Right renal cortex interstitium (tissue), 3 donors: ENCODE results near the gene GALNT7. TPM values are rescaled to one million over a fixed set of nuclear protein-coding genes. Genes with fewer than 3 reads are reported as not detected.
"Not testable (repeated sequence)": the region's sequence is repeated elsewhere in the genome, so short reads cannot be mapped to it uniquely, and the experiment has no call there.

Experiments
- DNase-seq, 3 donors: peaks; one replicate each; pipeline ENCODE4 v3.0.0-alpha.2; 2013; ENCODE audit warnings: low read depth in 3 of 3, low spot score in 2 of 3
- polyA plus RNA-seq, 3 donors: library from polyadenylated mRNA; unstranded; fragments of 120-200 nt; gene quantifications; one replicate each; pipeline ENCODE4 v1.2.1, GENCODE V29; 2013; ENCODE audit not compliant: insufficient read length in 3 of 3

Gene GALNT7
- polyA plus RNA-seq, result 10 to 100 TPM; 33.6 to 38.0 (median 37.1) TPM

DNA sequence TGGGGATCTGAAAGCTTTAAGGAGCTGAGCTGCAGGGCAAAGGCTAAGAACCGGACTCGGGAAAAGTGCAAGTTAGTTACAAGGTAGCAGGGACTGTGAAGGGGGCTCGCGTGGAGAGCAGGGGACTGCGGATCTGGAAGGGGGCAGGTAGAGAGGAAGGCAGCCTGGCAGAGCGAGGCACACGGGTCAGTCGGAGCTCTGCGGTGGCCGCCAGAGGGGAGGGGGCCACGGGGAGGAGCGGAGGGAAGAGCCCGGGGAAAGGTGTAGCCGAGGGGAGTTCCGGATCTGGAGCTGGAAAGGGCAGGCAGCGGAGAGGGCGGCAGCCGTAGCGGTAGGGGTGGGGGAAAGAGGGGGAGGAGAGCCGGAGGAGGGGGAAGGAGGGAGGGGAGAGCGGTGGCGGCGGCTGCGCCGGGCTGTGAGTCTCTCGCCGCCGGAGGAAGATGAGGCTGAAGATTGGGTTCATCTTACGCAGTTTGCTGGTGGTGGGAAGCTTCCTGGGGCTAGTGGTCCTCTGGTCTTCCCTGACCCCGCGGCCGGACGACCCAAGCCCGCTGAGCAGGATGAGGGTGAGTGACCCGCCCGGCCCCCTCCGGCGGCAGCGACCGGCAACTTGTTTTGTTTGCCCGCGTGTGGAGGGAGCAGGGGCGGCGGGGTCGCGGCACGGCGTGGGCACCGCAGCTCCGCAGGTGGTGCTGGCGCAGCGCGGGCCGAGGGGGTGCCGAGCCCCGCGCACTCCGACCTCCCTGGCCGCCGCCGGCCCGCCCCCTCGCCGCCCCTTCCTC is at the start of gene GALNT7:
GALNT7 (plus strand) TSS at position 416 of the 782 bp plus-strand sequence; CDS start at position 441, 25 bp downstream.
- DNase-seq, result peak; percentile 44 to 61 (median 59)

DNA sequence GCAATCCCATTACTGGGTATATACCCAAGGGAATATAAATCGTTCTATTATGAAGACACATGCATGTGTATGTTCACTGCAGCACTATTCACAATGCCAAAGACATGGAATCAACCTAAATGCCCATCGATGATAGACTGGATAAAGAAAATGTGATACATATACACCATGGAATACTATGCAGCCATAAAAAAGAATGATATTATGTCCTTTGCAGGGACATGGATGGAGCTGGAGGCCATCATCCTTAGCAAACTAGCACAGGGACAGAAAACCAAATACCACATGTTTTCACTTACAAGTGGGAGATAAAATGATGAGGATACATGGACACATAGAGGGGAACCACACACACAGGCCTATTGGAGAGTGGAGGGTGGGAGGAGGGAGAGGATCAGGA is 49.8 kb upstream of the GALNT7 start:
- DNase-seq, result not testable (repeated sequence)

GRCh38 chr4:173119818-173120217 is 48.8 kb upstream of the GALNT7 start:
- DNase-seq, result no peak

- DNase-seq, result no peak
Measured at GRCh38 chr4:173121076-173121561, 47.5 kb upstream of the GALNT7 start.

- DNase-seq, result no peak
Measured at GRCh38 chr4:173124209-173124865, 44.3 kb upstream of the GALNT7 start.

- DNase-seq, result no peak
Measured at GRCh38 chr4:173125216-173125812, 43.3 kb upstream of the GALNT7 start.

DNA sequence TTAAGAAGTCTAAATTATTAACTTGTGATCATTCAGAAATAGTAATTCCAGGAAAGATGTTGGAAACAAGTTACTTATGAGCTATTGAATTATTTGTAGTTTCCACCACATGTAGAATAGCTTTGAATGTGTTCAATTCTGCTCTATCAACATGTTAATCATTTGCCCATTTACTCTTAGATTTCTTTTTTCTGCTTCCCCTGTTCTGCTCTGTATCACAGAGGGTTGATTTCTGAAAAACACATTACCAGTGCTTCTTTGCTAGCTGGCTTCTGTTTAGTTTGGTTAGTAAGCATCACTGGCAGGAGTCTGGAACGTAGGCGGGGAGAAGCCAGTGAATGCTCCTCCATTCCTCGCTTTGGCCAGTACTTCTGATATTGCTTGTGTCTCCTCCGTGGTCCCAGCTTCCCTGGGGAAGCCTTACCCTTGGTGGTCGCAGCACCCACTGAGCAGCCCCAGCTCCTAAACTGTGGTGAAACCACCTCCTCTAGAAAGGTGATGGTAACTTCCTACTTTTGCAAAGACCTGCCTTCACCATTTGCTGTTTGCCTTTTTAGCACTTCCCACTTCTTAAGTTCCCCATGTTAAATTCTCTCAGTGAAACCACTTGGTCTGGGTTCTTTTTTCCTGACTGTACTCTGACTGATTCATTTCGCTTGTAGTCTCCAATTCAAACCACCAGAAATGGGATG is 40.3 kb upstream of the GALNT7 start:
- no peak for DNase-seq

- DNase-seq, result no peak
Measured at GRCh38 chr4:173130687-173131086, 37.9 kb upstream of the GALNT7 start.

GRCh38 chr4:173134426-173134825 is 34.2 kb upstream of the GALNT7 start:
- no peak for DNase-seq

- no peak for DNase-seq
Measured at GRCh38 chr4:173135241-173135847, 33.3 kb upstream of the GALNT7 start.

DNA sequence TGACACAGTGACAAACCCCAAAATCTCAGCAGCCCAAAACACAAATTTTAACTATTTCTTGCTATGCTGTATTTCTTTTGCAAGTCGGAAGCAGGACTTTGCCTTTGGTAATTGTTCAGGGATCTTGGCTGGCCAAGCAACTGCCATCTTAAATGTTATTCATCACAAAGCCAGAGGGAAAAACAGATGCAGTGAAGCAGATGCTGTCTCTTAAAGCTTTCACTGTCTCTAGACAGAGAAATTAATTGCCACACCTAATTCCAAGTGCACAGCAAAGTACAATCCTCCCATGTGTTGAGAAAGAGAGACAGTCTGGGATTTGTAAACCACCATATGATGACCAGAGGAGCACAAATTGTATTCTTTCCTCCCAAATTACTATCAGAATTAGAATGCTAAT is 30.0 kb upstream of the GALNT7 start:
- DNase-seq, result no peak

DNA sequence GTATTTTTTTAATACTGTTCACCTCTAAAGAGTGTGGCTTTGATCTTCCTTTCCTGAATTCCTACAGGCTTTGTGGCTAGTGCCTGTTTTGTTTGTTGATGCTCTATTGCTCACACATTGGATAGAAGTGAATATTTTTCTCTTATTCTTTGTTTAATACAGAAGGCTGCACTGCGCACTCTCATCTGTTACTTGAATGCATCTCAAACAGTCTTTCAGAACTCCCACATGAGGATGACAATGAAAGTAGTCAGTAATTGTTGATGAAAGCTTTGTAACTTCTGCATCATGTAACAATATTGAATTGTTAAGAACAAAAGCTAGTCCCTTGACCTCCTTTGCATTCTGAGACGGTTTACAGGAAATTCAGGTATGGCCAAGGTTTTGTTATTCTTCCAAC is 29.1 kb upstream of the GALNT7 start:
- DNase-seq, result no peak

GRCh38 chr4:173145131-173145530 is 23.5 kb upstream of the GALNT7 start:
- DNase-seq, result no peak

GRCh38 chr4:173146456-173146855 is 22.2 kb upstream of the GALNT7 start:
- no peak for DNase-seq

- DNase-seq, result no peak
Measured at GRCh38 chr4:173151496-173151895, 17.1 kb upstream of the GALNT7 start.

DNA sequence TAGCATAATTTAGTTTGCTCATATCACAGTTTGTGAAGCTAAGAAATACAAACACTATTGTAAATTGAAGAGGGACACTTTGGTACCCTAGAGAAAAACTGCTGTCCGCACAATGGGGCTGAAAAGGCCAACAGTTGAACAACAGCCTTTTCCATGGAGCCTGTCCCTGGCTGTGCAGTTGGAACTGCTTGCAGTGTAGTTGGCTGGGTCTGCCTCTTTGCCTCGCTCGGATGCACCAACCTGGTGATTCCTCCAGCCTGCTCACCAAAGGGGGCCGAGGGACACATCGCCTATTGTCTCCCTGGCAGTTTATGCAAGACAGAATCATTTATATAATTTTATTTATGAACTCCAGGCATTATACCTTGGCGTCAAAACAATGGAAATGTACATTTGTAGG is 16.5 kb upstream of the GALNT7 start:
- DNase-seq, result no peak

- DNase-seq, result no peak
Measured at GRCh38 chr4:173153445-173153844, 15.2 kb upstream of the GALNT7 start.

DNA sequence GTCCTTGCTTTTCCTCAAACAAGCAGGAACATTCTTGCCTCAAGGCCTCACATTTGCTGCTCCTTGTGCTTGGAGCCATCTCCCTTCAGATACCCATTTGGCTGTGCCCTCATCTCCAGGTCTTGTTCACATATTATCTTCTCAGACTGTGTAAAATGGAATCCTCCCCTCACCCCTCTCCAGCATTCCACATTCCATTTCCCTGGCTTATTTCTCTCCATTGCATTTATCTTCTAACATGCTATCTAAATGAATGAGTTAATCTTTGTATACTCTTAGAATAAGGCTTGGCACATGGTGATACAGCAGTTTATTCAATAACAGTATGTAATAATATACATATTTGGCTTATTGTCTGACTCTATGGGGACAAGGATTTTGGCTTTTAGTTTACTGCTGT is 8.8 kb upstream of the GALNT7 start:
- no peak for DNase-seq

DNA sequence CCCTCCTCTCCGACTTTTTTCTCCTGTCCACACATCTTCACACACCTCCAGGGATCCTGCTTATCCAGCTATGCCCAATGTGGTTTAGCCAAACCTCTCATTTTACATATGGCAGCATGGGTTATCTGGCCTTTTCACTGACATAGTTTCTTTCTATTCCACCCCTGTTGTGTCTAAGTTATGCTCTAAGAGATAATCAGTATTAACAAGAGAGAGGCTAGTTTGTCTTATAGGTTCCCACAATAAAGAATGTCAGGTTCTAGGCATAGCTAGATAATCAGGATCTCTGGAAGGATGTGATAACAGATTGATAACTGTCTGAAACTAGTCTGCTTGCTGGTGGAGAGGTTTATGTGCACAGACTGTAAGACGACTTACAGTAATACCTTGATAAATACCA is 7.7 kb upstream of the GALNT7 start:
- DNase-seq, result no peak

- DNase-seq, result no peak
Measured at GRCh38 chr4:173161311-173161710, 7.3 kb upstream of the GALNT7 start.

- no peak for DNase-seq
Measured at GRCh38 chr4:173165706-173166105, 2.9 kb upstream of the GALNT7 start.
